Activated effector memory CD4-positive, alpha-beta T cell treated with anti-CD3 and anti-CD28 coated beads, Interleukin-2, amount 50 U/mL, for 16 hours (primary cell): ENCODE data around the gene TMEM187.

Experiments
- DNase-seq: peaks from one replicate; pipeline ENCODE4 v3.0.0-alpha.2; 2020

TMEM187 gene

DNA sequence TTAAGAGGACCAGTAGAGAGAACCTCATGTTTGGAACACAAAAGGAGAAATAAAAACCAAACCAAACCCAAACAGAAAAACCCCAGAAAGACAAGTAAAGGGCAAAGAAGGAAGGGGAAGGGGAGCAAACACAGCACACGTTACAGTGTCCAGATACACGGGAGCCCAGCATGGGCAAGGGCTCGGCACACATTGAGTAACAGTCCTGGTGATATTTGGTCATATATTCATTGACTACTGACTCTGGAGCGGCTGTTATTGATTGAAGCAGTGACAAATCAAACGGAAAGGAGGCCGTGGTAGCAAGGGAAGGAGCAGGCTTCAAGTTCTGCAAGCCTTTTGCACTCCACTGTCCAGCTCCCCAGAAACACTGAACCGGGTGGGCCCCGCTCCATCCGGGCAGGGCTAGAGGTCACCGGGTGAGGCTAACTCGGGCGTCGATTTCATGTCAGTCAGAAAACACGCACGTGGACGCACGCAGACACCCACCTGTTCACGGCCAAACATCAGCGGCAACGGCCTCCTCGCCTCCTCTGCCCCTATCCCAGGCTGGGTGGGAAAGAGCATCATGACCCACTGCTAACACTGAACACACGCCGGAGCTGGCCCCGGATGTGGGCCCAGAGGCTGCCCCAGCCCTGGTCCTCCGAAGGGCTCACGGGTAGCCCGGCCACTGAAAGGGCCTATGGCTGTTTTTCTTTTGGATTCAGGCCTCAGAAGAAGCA lies 50.9 kb downstream of the TMEM187 start:
- no peak for DNase-seq

- no peak for DNase-seq
Observed at GRCh38 chrX:154024271-154024670, 51.7 kb downstream of the TMEM187 start.

GRCh38 chrX:154025230-154025629 lies 52.7 kb downstream of the TMEM187 start:
- DNase-seq: no peak

- no peak for DNase-seq
Observed at GRCh38 chrX:154026136-154027021, 53.8 kb downstream of the TMEM187 start.

DNA sequence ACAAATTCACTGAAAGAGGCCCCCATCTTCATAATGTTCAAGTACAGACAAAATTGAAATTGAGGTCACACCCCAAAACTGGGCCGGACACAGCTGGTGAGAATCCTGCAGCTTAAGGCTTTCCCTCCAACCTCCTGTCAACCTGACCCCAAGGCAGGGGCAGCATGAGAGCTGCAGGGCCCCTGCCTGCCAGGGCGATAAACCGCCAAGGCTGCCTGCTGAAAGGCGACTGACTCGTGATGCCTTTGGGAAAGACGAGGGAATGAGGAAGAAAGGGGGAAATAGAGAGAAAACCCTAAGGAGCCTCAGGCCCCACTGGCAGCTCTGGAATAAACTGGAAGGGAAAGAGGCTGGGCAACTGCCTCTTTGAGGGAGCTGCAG lies 54.5 kb downstream of the TMEM187 start:
- DNase-seq: no peak

GRCh38 chrX:154027986-154028385 lies 55.4 kb downstream of the TMEM187 start:
- DNase-seq: no peak

- no peak for DNase-seq
Observed at GRCh38 chrX:154028502-154029184, 56.1 kb downstream of the TMEM187 start.

DNA sequence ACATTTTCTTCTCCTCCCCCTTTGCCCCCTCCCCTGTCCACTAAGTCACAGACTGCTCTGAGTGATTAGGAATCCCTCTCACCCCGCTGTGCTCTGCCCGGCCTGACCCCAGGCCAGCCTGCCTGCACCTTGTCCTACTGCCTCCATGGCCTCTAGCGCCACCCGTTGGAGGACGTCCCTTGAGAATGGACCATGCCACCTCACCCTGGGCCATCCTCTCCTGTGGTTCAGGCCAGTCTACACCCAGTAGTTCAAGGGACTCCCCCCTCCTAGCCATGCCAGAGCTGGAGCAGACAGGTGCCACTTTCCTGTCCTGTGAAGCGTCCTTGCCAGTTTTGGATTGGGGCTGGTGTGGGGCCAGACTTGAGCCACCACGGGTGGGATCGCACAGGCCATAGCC lies 56.9 kb downstream of the TMEM187 start:
- no peak for DNase-seq

DNA sequence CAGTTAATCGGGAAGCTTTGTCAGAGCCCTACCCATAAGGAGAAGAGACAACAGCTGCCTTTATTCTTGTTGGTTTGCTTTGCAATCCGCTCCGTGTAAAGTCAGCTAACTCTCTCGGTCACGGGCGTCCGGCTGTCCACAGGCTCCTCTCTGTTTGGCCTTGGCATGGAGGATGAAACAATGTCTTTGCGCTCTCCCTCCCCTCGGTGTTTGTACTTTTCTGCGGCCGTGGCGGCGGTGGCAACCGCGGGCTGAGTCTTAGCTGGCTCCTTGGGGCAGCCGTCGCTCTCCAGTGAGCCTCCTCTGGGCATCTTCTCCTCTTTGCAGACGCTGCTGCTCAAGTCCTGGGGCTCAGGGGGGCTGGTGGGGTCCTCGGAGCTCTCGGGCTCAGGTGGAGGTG lies 57.7 kb downstream of the TMEM187 start:
- no peak for DNase-seq

DNA sequence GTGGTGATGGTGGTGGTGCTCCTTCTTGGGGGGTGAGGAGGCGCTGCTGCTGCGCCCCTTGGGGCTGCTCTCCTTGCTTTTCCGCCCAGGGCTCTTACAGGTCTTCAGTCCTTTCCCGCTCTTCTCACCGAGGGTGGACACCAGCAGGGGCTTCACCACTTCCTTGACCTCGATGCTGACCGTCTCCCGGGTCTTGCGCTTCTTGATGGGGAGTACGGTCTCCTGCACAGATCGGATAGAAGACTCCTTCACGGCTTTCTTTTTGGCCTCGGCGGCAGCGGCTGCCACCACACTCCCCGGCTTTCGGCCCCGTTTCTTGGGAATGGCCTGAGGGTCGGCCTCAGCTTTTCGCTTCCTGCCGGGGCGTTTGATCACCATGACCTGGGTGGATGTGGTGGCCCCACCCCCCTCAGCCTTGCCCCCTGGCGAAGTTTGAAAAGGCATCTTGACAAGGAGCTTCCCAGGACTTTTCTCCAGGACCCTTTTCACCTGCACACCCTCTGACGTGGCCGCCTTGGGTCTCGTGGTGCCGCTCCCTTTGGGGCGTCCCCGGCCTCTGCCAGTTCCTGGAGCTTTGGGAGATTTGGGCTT lies 58.3 kb downstream of the TMEM187 start:
- no peak for DNase-seq

DNA sequence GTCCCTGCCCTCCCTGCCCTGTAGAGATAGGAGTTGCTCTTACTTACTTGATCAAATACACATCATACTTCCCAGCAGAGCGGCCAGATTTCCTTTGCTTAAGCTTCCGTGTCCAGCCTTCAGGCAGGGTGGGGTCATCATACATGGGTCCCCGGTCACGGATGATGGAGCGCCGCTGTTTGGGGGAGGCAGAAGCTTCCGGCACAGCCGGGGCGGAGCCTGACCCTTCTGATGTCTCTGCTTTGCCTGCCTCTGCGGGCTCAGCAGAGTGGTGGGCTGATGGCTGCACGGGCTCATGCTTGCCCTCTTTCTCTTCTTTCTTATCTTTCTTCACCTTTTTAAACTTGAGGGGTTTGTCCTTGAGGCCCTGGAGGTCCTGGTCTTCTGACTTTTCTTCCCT lies 59.6 kb downstream of the TMEM187 start:
- no peak for DNase-seq

- no peak for DNase-seq
Observed at GRCh38 chrX:154032653-154033052, 60.1 kb downstream of the TMEM187 start.
